HG03025 (cell line): Measurements from ENCODE around the gene HRH4.

Source experiments
- ATAC-seq: cut with Tn5 transposase; IDR thresholded peaks from one replicate; pipeline ENCODE4 v1.9.1; 2021; ENCODE audit warnings: mild to moderate bottlenecking, moderate library complexity; ENCODE audit not compliant: unreplicated experiment, low FRiP score

HRH4 gene

GRCh38 chr18:24462838-24463775 is 2.7 kb downstream of the HRH4 start:
- ATAC-seq = no peak

GRCh38 chr18:24465486-24465885 is 5.0 kb downstream of the HRH4 start:
- no peak for ATAC-seq

GRCh38 chr18:24466771-24467170 is 6.3 kb downstream of the HRH4 start:
- no peak for ATAC-seq

- no peak for ATAC-seq
Observed at GRCh38 chr18:24470022-24470618, 9.7 kb downstream of the HRH4 start.

GRCh38 chr18:24470805-24471204 is 10.4 kb downstream of the HRH4 start:
- no peak for ATAC-seq

GRCh38 chr18:24472591-24472990 is 12.2 kb downstream of the HRH4 start:
- no peak for ATAC-seq

- ATAC-seq = no peak
Observed at GRCh38 chr18:24474406-24474805, 14.0 kb downstream of the HRH4 start.

GRCh38 chr18:24475926-24476589 is 15.6 kb downstream of the HRH4 start:
- ATAC-seq = no peak

GRCh38 chr18:24479371-24479770 is 18.9 kb downstream of the HRH4 start:
- ATAC-seq = no peak

- ATAC-seq = no peak
Observed at GRCh38 chr18:24482821-24483220, 22.4 kb downstream of the HRH4 start.

GRCh38 chr18:24485681-24486080 is 25.2 kb downstream of the HRH4 start:
- ATAC-seq = no peak

GRCh38 chr18:24486684-24487083 is 26.2 kb downstream of the HRH4 start:
- ATAC-seq = no peak

GRCh38 chr18:24488824-24489493 is 28.5 kb downstream of the HRH4 start:
- ATAC-seq = no peak

GRCh38 chr18:24490539-24490938 is 30.1 kb downstream of the HRH4 start:
- ATAC-seq = no peak

- ATAC-seq = no peak
Observed at GRCh38 chr18:24491927-24492834, 31.7 kb downstream of the HRH4 start.

GRCh38 chr18:24494586-24494985 is 34.1 kb downstream of the HRH4 start:
- no peak for ATAC-seq

GRCh38 chr18:24497031-24497754 is 36.8 kb downstream of the HRH4 start:
- no peak for ATAC-seq

GRCh38 chr18:24499814-24500213 is 39.4 kb downstream of the HRH4 start:
- ATAC-seq = no peak

- ATAC-seq = no peak
Observed at GRCh38 chr18:24500217-24500616, 39.8 kb downstream of the HRH4 start.
